HG03354 (cell line): ENCODE data around the gene C2CD4D.

ENCODE experiments used
- ATAC-seq: cut with Tn5 transposase; IDR thresholded peaks from one replicate; pipeline ENCODE4 v1.9.1; 2021; ENCODE audit warnings: mild to moderate bottlenecking; ENCODE audit not compliant: unreplicated experiment, poor library complexity, severe bottlenecking

The C2CD4D gene

GRCh38 chr1:151837884-151838221 is 1.8 kb downstream of the C2CD4D start:
- no peak for ATAC-seq

DNA sequence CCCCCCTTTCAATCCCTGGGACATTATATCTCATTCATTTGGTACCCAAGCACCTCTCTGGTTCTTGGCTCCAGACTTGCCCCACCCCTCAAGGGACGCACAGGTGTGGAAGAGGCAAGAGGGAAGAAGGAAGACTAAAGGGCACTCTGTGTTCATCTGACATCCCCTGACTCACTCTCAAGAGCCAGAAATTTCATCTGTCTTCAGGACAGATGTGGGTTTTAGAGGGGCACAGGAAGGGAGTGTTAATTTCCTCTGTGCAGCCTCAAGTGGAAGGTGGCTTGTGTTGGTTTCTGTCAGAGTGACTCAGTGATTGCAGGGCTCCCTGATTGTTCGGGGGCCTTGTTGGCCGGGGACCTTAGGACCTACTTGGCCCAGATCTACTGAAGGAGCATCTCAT is 2.4 kb downstream of the C2CD4D start:
- no peak for ATAC-seq

DNA sequence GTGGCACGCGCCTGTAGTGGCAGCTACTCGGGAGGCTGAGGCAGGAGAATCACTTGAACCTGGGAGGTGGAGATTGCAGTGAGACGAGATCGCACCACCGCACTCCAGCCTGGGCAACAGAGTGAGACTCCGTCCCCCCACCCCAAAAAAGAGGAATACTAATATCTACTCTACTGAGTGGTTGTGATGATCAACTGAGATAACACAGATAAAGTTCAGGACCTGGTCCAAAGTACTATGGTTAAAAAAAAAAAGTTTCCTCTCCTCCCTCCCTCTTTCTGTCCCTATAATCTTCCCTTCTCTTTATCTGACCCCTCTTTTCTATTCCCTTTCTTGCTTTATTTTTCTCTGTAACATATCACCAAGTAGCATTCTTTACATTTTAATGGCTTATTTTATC is 4.0 kb downstream of the C2CD4D start:
- no peak for ATAC-seq

GRCh38 chr1:151834239-151834638 is 5.4 kb downstream of the C2CD4D start:
- ATAC-seq: no peak

- no peak for ATAC-seq
These were observed 6.3 kb downstream of the C2CD4D start for GRCh38 chr1:151833172-151833900.

DNA sequence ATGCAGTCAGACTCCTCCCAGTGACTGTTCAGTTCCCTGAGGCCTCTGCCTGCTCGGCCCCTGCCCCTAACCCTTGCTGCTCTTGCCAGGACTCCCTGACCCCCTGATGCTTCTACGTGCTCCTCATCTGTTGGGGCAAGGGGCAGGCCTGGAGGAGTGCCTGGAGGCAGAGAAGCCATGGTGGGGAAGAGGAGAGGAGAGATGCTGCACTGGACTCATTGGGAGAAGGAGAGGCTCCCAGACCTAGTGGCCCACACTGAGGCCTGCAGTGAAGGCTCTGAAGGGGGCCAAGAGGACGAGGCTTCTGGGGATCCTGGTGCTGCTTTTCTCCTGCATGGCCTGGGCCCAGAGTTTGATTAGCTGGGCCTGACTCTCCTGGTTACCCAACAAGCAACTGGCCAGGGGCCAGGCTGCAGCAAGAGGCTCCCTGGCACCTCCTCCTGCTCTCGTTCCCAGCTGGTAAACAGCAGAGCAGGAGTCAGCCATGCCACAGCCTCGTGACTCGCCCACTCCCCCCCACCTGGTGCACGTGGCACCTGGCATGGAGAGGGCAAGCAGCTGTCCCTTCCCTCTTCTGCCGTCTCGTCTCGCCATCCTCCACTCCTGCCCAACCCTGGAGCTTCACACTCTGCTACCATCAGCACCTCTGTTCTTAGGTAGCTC is 7.2 kb downstream of the C2CD4D start:
- ATAC-seq: no peak

GRCh38 chr1:151831605-151832004 is 8.0 kb downstream of the C2CD4D start, which contains the start of gene RORC:
Gene RORC (minus strand): TSS chr1:151831802. CDS start chr1:151831764, 38 bp downstream.
- no peak for ATAC-seq

DNA sequence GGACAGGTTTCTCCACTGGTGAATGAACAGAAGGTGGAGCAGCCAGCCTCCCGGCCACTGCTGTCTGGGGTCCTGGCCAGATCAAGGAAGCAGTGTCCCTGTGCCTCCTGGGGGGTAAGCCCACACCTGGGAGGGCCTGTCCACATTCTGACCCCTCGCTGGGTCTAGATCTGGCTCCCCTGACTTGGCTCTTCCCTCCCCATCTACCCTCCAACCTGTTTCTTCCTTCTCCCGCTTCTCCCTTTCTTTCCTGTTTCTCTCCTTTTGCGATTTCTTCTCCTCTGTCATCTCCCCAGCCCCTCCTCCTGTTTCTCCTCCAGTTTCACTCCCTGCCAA is 8.4 kb downstream of the C2CD4D start:
- no peak for ATAC-seq

GRCh38 chr1:151830055-151830454 is 9.6 kb downstream of the C2CD4D start:
- ATAC-seq: no peak

DNA sequence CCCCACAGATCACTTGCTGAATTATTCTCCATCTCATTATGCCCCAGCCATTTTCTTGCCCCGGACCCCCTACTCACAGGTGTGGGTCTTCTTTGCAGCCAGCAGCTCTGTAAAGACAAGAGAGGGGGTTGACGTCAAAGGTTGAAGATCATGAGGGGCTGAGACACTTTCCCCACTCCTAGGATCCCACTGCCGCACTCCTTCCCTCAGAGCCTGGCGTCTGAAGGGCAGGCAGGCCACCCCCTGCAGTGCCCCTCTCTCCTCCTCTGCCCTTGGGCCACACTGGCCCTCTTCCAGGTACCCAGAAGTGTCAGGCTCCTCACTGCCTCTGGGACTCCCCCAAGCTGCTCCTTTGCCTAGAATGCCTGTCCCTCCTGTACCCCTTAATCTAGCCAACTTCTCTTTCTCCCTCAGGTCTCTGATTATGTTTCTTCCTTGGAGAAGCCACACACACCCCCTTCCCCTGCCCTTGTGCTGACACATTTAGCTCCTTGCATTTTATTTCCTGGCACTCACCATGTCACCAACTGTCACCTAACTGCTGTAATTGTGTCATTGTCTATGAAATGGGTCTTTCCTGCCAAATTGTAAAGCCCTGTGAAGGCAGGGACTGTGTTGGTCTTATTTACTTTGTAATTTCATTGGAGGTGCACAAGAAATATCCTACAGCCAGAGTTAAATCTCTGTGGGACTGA is 10.1 kb downstream of the C2CD4D start:
- ATAC-seq: no peak

DNA sequence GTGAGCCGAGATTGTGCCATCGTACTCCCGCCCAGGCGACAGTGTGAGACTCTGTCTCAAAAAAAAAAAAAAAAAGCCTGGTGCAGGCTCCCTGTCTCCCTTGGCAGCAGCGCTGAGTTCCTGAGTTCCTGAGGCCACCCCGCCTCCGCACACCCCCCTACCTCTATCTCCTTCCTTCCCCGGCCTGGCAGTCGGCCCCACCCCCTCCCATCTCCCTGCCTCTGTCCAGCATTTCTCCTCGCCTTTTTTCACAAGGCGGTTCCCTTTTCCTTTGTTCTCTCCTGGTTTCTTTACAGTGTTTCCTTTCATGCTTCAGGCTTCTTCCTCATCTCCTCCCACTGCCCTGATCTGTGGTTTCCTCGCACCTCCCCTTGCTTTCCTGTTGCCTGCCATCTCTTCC is 10.7 kb downstream of the C2CD4D start:
- ATAC-seq: no peak

DNA sequence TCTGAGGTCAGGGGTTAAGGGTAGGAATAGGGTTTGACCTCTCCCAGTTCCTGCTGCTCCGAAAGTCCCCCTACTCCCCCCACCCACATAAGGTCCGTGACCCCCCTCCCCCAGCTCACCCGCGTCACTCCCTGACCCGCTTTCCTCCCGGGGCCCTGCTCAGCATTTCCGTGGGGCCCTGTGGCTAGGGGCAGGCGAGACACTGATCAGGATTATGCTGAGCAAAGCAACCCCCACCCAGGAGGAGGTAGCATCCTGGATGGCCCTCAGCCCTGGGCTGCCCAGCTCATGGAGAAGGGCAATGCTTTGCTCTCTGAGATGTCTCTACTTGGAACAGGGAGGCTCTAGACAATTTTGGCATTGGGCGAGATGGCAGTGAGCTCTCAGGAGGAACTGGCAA is 11.8 kb downstream of the C2CD4D start:
- ATAC-seq: no peak

- ATAC-seq: no peak
These were observed 13.6 kb downstream of the C2CD4D start for GRCh38 chr1:151825751-151826660.

DNA sequence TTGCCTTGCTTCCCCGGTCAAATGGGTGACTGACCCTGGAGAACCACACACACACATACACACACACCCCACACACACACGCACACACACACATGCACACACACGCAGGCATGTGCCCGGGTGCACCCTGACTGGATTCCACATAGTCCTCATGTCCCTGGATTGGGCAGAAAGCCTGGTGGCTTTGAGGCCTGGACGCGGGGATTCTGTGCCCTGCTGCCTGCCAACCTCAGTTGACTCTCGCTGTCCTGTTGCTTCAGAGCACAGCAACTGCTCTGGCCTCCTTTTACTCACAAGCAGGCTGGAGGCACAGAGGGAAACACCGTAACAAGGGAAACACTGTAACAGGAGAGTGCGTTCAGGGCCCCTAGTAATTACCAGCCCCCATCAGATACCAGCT is 14.4 kb downstream of the C2CD4D start:
- no peak for ATAC-seq

DNA sequence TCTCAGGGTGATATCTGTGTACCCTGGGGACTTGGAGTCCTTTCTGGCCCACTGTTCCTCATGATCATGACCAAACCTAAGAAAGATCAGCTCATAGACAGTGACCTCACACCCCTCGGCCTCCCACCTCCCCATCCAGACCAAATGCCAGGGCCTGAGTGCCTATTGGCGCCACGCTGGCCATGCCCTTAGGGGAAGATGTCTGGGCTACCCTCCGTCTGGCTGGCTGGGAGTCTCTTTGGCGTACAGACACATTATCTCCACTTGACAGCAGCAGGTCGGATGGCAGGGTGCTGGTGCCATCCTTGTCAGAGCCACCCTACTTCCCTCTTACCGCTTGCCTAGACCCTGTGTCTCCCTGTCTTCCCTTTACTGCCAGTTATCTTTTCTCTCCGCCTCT is 16.4 kb downstream of the C2CD4D start:
- no peak for ATAC-seq

GRCh38 chr1:151822404-151822803 is 17.2 kb downstream of the C2CD4D start:
- ATAC-seq: no peak

DNA sequence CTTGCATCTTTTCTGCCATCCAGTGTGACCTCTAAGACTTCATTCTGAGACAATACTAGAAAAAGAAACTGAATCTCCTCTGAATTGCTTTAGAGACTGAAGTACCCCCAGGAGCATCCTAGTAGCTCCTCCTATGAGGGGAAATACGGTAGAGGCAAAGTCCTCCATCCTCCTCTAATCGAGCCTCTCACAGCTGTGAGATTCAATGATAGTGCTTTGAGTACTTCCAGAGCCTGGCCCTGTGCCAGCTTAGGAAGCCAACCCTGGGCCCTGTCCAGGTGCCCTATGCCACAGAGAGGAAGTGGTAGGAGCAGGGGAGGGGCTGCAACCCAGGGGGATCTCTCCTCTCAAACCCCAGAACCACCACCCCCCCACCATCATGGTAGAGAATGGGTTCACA is 18.7 kb downstream of the C2CD4D start:
- no peak for ATAC-seq

DNA sequence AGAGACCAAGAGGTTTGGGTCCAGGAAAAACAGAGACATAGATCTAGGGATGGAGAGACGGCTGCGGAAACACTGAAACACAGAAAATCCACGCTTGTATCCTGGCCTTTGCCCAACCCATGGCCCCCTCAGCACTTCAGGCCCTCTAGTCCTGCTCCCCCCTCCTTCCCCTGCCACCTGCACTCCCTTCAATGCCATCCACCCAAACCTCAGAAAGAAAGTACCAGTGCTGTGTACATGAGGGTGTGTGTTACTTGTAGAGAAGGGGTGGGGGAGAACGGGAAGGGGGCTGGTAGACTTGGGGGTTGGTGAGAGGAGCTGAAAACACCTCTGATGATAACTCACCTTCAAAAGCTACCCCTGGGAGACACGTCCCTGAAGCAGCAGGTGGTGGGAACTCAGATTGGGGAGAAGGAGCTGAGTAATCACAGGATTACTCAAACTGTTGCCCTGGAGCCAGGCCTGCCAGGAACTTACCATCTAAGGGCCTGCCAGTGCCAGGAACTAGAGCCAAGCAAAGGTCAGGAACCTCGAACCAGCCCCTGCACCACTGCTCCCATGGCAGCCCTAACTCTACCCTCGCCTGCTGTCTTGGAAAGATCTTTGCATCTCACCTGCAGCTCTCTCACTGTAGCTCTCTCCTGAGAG is 19.5 kb downstream of the C2CD4D start:
- no peak for ATAC-seq

DNA sequence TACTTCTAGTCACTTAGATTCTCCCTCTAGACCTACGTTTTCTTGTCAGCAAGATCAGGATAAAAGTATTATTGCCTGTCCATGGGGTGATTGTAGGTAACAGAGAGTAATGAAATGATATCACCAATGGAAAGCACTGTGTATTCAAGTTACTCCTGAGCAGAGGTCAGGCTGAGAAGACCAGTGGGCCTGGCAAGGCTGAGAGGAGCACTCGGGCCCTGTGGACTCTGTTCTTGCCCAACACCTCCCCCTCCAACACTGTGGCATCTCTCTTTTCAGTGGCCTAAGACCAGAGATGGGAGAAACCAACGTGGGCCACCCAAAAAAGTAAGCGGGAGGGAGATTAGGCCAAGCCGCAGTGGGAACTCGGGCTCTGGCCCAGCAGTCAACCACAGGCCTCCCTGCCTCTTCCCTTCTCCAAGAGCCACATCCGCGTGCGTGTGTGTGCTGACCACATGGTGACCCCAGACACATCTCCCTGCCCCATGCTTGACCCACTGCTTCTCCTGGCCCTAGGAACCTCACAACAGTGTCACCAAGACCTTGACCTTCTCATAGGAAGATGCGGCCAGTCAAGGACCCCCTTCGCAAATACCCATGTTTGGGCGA is 20.3 kb downstream of the C2CD4D start:
- no peak for ATAC-seq
